GM12878 (cell line): ENCODE measurements around the gene LMF2. TPM values are rescaled to one million over a fixed set of nuclear protein-coding genes. Genes with fewer than 3 reads are reported as not detected.

Experiments
- ATAC-seq: fragments of 200-7000 bp; cut with Tn5 transposase; 3 replicates; pipeline ENCODE4 v1.9.1; 2020; ENCODE audit warnings: mild to moderate bottlenecking, moderate library complexity
- BruUV-seq: library from RNA; stranded (reverse); fragments of 400-500 nt; replicated peaks from 2 replicates; lab custom pipeline; 2021; lab: Mats Ljungman, UMichigan
- CTCF ChIA-PET: fragments of 300-600 bp; sonication (Branson Sonifier 250); formaldehyde crosslinking; extraction: SDS; loops from one replicate; lab custom pipeline; 2021; ENCODE audit warnings: inconsistent platforms; lab: Yijun Ruan, JAX
- POLR2A ChIA-PET: fragments of 350-600 bp; formaldehyde crosslinking; extraction: SDS; loops from one replicate; lab custom pipeline; 2021; ENCODE audit warnings: inconsistent platforms; lab: Charles Lee
- RAD21 ChIA-PET: fragments of 300-600 bp; sonication (Branson Sonifier 250); formaldehyde crosslinking; loops from one replicate; lab custom pipeline; 2023; ENCODE audit warnings: antibody characterized with exemption; ENCODE audit not compliant: unreplicated experiment; lab: Charles Lee
- SMC1A ChIA-PET: fragments of 300-600 bp; sonication (Branson Sonifier 250); formaldehyde crosslinking; loops from one replicate; lab custom pipeline; 2023; ENCODE audit not compliant: unreplicated experiment, uncharacterized antibody; lab: Charles Lee
- DNase-seq: peaks from one replicate; pipeline ENCODE4 v3.0.0-alpha.2; 2011; ENCODE audit warnings: low read depth, low spot score
- FAIRE-seq: peaks from 3 replicates; lab custom pipeline; 2011; peaks lifted over from hg19 to GRCh38; lab: Jason Lieb, UNC
- H2AFZ ChIP-seq: 2 replicates; pipeline ENCODE4 v1.6.0; 2011; ENCODE audit warnings: low read depth, low read length, control low read depth; ENCODE audit not compliant: control insufficient read depth
- H3K27ac ChIP-seq: 2 replicates; pipeline ENCODE4 v1.5.1; 2011; ENCODE audit warnings: control low read depth; ENCODE audit not compliant: control insufficient read depth, insufficient read depth
- H3K27me3 ChIP-seq, 2 experiments: replicated peaks in 1 of 2; 2 replicates each; pipeline versions ENCODE4 v1.6.0 to v1.6.1; 2011; ENCODE audit warnings: low read length in 1 of 2; ENCODE audit not compliant: control insufficient read depth in 2 of 2, insufficient read depth in 2 of 2
- H3K36me3 ChIP-seq, 2 experiments: 2 replicates each; pipeline ENCODE4 v1.5.1; 2011; ENCODE audit warnings: low read length in 1 of 2; ENCODE audit not compliant: control insufficient read depth in 2 of 2, insufficient read depth in 2 of 2
- H3K4me1 ChIP-seq: 2 replicates; pipeline ENCODE4 v1.6.1; 2011; ENCODE audit warnings: mild to moderate bottlenecking, low read length, moderate library complexity, mixed read lengths; ENCODE audit not compliant: control insufficient read depth, insufficient read depth
- H3K4me2 ChIP-seq: 2 replicates; pipeline ENCODE4 v1.6.0; 2011; ENCODE audit warnings: control low read depth; ENCODE audit not compliant: control insufficient read depth, insufficient read depth
- H3K4me3 ChIP-seq: fragments of 200-600 bp; sonication (generic); 2 replicates; pipeline ENCODE4 v1.5.1; 2016
- H3K79me2 ChIP-seq: 2 replicates; pipeline ENCODE4 v1.6.0; 2011; ENCODE audit warnings: low read length; ENCODE audit not compliant: control insufficient read depth, insufficient read depth
- H3K9ac ChIP-seq: 2 replicates; pipeline ENCODE4 v1.8.0; 2011; ENCODE audit warnings: low read length, control low read depth, mixed read lengths; ENCODE audit not compliant: control insufficient read depth, insufficient read depth
- H3K9me3 ChIP-seq: replicated peaks from 3 replicates; pipeline ENCODE4 v1.5.1; 2011; ENCODE audit warnings: mild to moderate bottlenecking, low read length; ENCODE audit not compliant: control insufficient read depth, insufficient read depth
- H4K20me1 ChIP-seq: 2 replicates; pipeline ENCODE4 v1.6.0; 2011; ENCODE audit not compliant: control insufficient read depth, insufficient read depth
- HCFC1 ChIP-seq: fragments of 150-350 bp; IDR thresholded peaks from 2 replicates; pipeline ENCODE4 v1.6.1; 2014; ENCODE audit warnings: low read length
- KAT2A ChIP-seq: conservative IDR thresholded peaks from 2 replicates; pipeline ENCODE4 v1.6.1; 2011; ENCODE audit warnings: low read depth, low read length; ENCODE audit not compliant: control insufficient read depth
- NR2F1 ChIP-seq: fragments of 450-650 bp; conservative IDR thresholded peaks from 2 replicates; pipeline ENCODE4 v1.6.1; 2017; ENCODE audit warnings: mild to moderate bottlenecking
- SMAD1 ChIP-seq: fragments of 450-650 bp; IDR thresholded peaks from 2 replicates; pipeline ENCODE4 v1.6.1; 2018; ENCODE audit warnings: mild to moderate bottlenecking, low read depth; ENCODE audit not compliant: partially characterized antibody
- SPI1 ChIP-seq: IDR thresholded peaks from 2 replicates; pipeline ENCODE4 v1.6.1; 2011; ENCODE audit warnings: low read depth, mild to moderate bottlenecking, low read length, moderate library complexity, borderline replicate concordance; ENCODE audit not compliant: insufficient read depth
- WRNIP1 ChIP-seq: IDR thresholded peaks from 2 replicates; pipeline ENCODE4 v1.6.1; 2011; ENCODE audit warnings: low read depth, low read length, improper control_type of control experiment, borderline replicate concordance
- ZNF274 ChIP-seq: IDR thresholded peaks from one replicate; pipeline ENCODE4 v1.8.0; 2011; ENCODE audit not compliant: insufficient read length, insufficient read depth
- ZSCAN29 ChIP-seq: fragments of 450-650 bp; IDR thresholded peaks from 2 replicates; pipeline ENCODE4 v1.6.1; 2017; ENCODE audit warnings: mild to moderate bottlenecking, moderate library complexity
- WGBS: methylation state at CpG from one replicate; pipeline ENCODE4 v1.1.6; 2016; ENCODE audit warnings: low lambda C conversion rate; ENCODE audit not compliant: insufficient replicate concordance, insufficient coverage; ENCODE audit errors: missing lambda C conversion rate; 5-methylcytosine and 5-hydroxymethylcytosine counted together
- in situ Hi-C: fragments of 300-500 bp; cut with MboI; formaldehyde crosslinking; loops from 9 replicates; pipeline ENCODE4 v1.14.3; 2018; ENCODE audit warnings: mixed read lengths
- intact Hi-C: fragments of 100-400 bp; cut with micrococcal nuclease; formaldehyde crosslinking; loops from one replicate; pipeline ENCODE4 v1.14.2; 2022; ENCODE audit not compliant: unreplicated experiment
- polyA plus RNA-seq, 11 experiments: library from polyadenylated mRNA; depleted of rRNA in 4 of 11; unstranded in 6 of 11; stranded (reverse) in 5 of 11; fragments of >200 nt; fragmentation: Nextera tagmentation in 4 of 11; fragmentation: Illumina TruSeq in 1 of 11; extraction: Ambion mirVana in 4 of 11; extraction: Trizol in 1 of 11; gene quantifications; 1 replicate in 1 of 11; 2 replicates in 10 of 11; pipeline versions ENCODE4 v1.2.1 to v1.2.3, GENCODE V29; 2011 to 2016; ENCODE audit warnings: inconsistent platforms in 2 of 11, missing spikeins in 2 of 11, low read depth in 1 of 11
- total RNA-seq, 4 experiments: library from RNA; depleted of rRNA in 3 of 4; stranded (reverse); fragments of >200 nt in 3 of 4; fragmentation: Illumina TruSeq in 1 of 4; extraction: Trizol in 1 of 4; gene quantifications; 2 replicates each; pipeline versions ENCODE4 v1.2.1 to v1.2.3, GENCODE V29; 2013 to 2021
- TF ChIP-seq, protein P1 (sequence below): fragments of 450-650 bp; conservative IDR thresholded peaks from 2 replicates; pipeline ENCODE4 v1.6.1; 2017; ENCODE audit warnings: mild to moderate bottlenecking, moderate library complexity
- TF ChIP-seq, protein P2 (sequence below): IDR thresholded peaks from 2 replicates; pipeline ENCODE4 v1.6.1; 2012; ENCODE audit warnings: mild to moderate bottlenecking, low read depth, low read length
- TF ChIP-seq, protein P3 (sequence below): IDR thresholded peaks from 2 replicates; pipeline ENCODE4 v1.6.1; 2012; ENCODE audit warnings: improper control_type of control experiment, low read depth, low read length; ENCODE audit not compliant: insufficient replicate concordance

LMF2 gene
- total and polyA plus RNA-seq, 10 of the 15 experiments (the other 5 are each of a cell fraction or from before 2014, with no cell fraction given): 0.08 to 57.5 (median 21.2) TPM

DNA sequence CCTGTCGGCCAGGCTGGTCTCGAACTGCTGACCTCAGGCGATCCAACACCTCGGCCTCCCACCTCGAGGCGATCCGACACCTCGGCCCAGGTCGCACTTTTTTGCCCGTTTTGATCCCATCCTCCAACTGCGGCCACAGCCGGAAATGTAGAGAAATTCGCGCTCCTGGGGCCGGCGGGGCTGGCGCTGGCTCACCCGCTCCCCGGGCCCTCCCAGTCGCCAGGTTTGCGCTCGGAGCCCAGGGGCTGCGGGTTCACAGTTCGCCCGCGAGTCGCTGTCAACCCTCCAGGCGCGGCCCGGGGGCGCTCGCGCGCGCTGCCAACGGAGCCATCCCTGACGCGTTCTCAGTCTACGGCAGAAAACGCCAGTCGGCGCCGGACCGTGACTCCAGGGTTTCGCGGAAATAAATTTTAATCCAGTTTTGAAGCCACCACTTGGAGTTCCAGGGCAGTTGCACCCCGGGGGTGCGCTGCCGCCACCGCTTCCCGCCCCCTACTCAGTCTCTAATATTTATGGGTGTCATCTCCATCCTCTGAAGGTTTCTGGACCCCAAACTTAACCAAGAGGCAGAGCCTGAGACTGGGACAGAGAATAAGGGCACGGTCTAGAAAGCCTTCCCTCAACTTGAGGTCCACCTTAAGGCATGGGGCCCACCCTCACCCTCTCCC lies 36.7 kb upstream of the LMF2 start:
- Histone ChIP-seq H3K4me3 (no peak overlapping the region), H3K36me3 (no peaks in the 10 kb centered on the region), H3K9me3 (no peaks in the 10 kb centered on the region), H3K4me1 (peaks cover 46% of the 10 kb centered on the region), H3K9ac (peak overlapping the region; percentile 51; the same call in 1 of the 2 replicates), H3K27me3 (peaks cover 0 to 1% of the 10 kb centered on the region in 2 experiments; a peak in 1 of 4 replicates), H3K4me2 (peak overlapping the region; percentile 31), H2AFZ (peak overlapping the region; percentile 43; the same call in 1 of the 2 replicates), H3K79me2 (peaks cover 5% of the 10 kb centered on the region), H3K27ac (peak overlapping the region; percentile 45; the same call in 1 of the 2 replicates), H4K20me1 (no peaks in the 10 kb centered on the region)
- DNase-seq: no peak
- BruUV-seq: no TSS peak
- SMC1A ChIA-PET: interaction anchor here (1.5 kb wide), 1 partner anchor 19 kb away, joined by 3 read pairs; the partner anchor contains the start of gene SYCE3
- intact Hi-C loops: loop anchor here (5.0 kb wide), 1 partner anchor 78 kb away; no protein-coding TSS in a partner anchor
- CTCF ChIA-PET: interaction anchor here (0.9 to 2.4 kb wide), 4 partner anchors 13 to 77 kb away, joined by 3 to 13 read pairs (median 5); partner anchors contain the start of genes SCO2 and SYCE3
- no peak for FAIRE-seq
- POLR2A ChIA-PET: interaction anchor here (2.0 to 5.4 kb wide), 3 partner anchors 10 to 19 kb away, joined by 14 to 61 read pairs (median 15); partner anchors contain the start of gene SCO2
- WGBS: 9% methylated on average over 46 of the region's 52 CpGs
- RAD21 ChIA-PET: interaction anchor here (0.7 to 2.6 kb wide), 3 partner anchors 9 to 76 kb away, joined by 3 to 9 read pairs (median 4); no protein-coding TSS in a partner anchor
- ATAC-seq: peak; percentile 43
- in situ Hi-C loops: no loop called here
- no peak for TF ChIP-seq WRNIP1
- TF ChIP-seq, protein P1, sequence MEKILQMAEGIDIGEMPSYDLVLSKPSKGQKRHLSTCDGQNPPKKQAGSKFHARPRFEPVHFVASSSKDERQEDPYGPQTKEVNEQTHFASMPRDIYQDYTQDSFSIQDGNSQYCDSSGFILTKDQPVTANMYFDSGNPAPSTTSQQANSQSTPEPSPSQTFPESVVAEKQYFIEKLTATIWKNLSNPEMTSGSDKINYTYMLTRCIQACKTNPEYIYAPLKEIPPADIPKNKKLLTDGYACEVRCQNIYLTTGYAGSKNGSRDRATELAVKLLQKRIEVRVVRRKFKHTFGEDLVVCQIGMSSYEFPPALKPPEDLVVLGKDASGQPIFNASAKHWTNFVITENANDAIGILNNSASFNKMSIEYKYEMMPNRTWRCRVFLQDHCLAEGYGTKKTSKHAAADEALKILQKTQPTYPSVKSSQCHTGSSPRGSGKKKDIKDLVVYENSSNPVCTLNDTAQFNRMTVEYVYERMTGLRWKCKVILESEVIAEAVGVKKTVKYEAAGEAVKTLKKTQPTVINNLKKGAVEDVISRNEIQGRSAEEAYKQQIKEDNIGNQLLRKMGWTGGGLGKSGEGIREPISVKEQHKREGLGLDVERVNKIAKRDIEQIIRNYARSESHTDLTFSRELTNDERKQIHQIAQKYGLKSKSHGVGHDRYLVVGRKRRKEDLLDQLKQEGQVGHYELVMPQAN: no peak
- no peak for TF ChIP-seq SPI1
- TF ChIP-seq ZNF274: no peak
- TF ChIP-seq, protein P2, sequence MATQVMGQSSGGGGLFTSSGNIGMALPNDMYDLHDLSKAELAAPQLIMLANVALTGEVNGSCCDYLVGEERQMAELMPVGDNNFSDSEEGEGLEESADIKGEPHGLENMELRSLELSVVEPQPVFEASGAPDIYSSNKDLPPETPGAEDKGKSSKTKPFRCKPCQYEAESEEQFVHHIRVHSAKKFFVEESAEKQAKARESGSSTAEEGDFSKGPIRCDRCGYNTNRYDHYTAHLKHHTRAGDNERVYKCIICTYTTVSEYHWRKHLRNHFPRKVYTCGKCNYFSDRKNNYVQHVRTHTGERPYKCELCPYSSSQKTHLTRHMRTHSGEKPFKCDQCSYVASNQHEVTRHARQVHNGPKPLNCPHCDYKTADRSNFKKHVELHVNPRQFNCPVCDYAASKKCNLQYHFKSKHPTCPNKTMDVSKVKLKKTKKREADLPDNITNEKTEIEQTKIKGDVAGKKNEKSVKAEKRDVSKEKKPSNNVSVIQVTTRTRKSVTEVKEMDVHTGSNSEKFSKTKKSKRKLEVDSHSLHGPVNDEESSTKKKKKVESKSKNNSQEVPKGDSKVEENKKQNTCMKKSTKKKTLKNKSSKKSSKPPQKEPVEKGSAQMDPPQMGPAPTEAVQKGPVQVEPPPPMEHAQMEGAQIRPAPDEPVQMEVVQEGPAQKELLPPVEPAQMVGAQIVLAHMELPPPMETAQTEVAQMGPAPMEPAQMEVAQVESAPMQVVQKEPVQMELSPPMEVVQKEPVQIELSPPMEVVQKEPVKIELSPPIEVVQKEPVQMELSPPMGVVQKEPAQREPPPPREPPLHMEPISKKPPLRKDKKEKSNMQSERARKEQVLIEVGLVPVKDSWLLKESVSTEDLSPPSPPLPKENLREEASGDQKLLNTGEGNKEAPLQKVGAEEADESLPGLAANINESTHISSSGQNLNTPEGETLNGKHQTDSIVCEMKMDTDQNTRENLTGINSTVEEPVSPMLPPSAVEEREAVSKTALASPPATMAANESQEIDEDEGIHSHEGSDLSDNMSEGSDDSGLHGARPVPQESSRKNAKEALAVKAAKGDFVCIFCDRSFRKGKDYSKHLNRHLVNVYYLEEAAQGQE: no peak
- TF ChIP-seq NR2F1: peak; percentile 76
- TF ChIP-seq KAT2A: no peak
- TF ChIP-seq HCFC1: no peak
- TF ChIP-seq, protein P3, sequence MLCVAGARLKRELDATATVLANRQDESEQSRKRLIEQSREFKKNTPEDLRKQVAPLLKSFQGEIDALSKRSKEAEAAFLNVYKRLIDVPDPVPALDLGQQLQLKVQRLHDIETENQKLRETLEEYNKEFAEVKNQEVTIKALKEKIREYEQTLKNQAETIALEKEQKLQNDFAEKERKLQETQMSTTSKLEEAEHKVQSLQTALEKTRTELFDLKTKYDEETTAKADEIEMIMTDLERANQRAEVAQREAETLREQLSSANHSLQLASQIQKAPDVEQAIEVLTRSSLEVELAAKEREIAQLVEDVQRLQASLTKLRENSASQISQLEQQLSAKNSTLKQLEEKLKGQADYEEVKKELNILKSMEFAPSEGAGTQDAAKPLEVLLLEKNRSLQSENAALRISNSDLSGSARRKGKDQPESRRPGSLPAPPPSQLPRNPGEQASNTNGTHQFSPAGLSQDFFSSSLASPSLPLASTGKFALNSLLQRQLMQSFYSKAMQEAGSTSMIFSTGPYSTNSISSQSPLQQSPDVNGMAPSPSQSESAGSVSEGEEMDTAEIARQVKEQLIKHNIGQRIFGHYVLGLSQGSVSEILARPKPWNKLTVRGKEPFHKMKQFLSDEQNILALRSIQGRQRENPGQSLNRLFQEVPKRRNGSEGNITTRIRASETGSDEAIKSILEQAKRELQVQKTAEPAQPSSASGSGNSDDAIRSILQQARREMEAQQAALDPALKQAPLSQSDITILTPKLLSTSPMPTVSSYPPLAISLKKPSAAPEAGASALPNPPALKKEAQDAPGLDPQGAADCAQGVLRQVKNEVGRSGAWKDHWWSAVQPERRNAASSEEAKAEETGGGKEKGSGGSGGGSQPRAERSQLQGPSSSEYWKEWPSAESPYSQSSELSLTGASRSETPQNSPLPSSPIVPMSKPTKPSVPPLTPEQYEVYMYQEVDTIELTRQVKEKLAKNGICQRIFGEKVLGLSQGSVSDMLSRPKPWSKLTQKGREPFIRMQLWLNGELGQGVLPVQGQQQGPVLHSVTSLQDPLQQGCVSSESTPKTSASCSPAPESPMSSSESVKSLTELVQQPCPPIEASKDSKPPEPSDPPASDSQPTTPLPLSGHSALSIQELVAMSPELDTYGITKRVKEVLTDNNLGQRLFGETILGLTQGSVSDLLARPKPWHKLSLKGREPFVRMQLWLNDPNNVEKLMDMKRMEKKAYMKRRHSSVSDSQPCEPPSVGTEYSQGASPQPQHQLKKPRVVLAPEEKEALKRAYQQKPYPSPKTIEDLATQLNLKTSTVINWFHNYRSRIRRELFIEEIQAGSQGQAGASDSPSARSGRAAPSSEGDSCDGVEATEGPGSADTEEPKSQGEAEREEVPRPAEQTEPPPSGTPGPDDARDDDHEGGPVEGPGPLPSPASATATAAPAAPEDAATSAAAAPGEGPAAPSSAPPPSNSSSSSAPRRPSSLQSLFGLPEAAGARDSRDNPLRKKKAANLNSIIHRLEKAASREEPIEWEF: no peak
- no peak for TF ChIP-seq SMAD1
- TF ChIP-seq ZSCAN29: no peak
